Measurements from ENCODE around the gene KMT2A.
A peak's percentile ranks its signal among the peaks of the same experiment; 100 is the strongest.
"Not testable (repeated sequence)": the region's sequence is repeated elsewhere in the genome, so short reads cannot be mapped to it uniquely, and the experiment has no call there.

KMT2A gene

DNA sequence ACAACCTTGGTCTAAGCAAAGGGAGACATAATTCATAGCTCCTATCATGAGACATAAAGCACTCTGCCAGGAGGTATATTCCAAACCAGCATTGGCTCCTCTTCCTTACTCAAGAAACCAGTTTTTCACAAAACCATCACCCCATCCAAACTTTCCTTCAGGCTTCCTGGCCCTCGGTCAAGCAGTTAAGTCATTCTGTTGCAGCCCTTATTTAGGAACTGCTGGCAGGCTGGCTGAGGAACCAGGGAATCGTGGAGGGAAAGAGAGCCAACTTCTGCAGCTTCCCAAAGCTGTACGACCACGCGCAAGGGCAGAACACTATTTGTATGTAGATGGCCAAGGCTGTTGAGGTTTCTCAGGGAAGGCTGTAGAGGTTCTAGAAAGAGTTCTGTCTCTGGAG, 128.8 kb downstream of the KMT2A start:
- intact Hi-C loops (cut with DNase I), result loop anchor here (5.0 kb wide), 1 partner anchor 33 kb away; the partner anchor contains the start of gene TMEM25
- DNase-seq, result peak in 9 of 42 donors; percentile 4 to 41 (median 17)

DNA sequence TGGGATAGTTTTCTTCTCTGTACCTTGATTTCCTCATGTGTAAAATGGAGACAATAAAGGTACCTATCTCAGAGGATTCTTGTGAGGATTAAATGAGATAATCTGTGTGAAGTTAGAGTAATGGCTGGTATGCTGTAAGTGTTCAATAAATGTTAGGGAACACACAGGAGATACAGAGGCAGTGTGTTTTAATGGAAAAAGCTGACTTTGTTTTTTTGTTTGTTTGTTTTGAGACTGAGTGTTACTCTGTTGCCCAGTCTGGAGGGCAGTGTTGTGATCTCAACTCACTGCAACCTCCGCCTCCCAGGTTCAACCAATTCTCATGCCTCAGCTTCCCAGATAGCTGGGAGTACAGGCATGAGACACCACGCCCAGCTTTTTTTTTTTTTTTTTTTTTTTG, 133.4 kb downstream of the KMT2A start:
- DNase-seq, result no peak
- intact Hi-C loops (cut with DNase I), result loop anchor here (5.0 kb wide), 1 partner anchor 37 kb away; the partner anchor contains the start of gene TMEM25

DNA sequence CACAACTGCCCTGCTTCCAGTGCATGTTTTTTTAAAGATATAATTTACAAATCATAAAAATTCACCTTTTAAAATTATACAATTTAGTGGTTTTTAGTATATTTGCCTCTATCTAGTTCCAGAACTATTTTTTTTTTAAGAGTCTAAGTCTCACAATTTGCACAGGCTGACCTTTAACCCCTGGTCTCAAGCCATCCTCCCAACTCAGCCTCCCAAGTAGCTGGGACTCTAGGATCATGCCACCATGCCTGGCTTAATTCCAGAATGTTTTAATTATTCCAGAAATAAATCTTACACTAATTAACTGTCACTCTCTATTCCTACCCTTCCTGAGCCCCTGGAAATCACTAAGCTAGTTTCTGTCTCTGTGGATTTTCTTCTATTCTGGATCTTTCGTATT, 134.5 kb downstream of the KMT2A start:
- no peak for DNase-seq

DNA sequence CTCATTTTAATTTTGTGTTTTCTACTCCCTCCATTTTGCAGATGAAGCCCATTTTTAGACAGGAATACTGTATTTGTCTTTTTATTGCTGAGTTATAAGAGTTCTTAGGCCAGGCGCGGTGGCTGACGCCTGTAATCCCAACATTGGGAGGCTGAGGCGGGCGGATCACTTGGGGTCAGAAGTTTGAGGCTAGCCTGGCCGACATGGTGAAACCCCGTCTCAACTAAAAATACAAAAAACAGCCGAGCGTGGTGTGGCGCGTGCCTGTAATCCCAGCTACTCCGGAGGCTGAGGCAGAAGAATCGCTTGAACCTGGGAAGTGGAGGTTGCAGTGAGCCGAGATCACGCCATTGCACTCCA, 135.4 kb downstream of the KMT2A start:
- intact Hi-C loops (cut with DNase I), result not testable (repeated sequence)
- peak in 32 of 42 donors; percentile 3 to 52 (median 23) for DNase-seq

More for the DNA sequence above, 134.5 kb downstream of the KMT2A start:
- intact Hi-C loops (cut with DNase I), result no loop called here

DNA sequence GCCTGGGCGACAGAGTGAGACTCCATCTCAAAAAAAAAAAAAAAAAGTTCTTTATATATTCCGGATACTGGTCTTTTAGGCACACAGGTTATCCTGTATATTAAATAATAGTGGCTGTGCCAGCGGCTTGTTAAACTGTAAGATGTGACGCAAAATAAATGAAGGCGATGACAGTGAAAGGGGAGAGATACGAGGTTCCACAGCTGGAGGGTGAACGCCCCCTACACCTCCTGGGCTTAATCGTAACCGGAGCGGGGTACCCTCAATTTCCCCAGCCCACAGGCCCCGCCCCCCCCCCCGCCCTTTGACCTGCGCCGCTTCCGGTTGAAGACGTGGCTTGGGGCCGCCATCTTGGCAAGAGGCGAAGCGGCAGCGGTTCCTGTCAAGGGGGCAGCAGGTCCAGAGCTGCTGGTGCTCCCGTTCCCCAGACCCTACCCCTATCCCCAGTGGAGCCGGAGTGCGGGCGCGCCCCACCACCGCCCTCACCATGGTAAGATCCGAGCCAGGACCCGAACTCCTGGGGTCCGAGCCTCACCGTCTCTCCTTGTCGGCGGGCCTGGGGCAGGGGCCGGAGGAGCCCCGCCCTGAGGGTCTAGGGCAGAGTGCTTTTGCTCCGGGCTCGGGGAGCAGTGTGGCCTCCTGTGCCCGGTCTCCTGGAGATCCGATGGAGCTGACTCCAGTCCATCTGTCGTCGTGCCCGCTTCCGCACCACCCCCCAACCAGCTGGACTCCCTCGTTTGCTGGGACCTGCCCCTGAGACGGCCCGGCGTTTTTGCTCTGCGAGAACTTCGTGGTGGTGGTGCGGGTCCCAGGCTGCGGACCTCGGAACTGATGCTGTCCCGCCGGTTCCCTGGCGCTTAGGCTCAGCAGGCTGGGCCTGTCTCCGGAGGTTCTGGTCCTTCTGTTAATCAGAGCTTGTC, 136.0 kb downstream of the KMT2A start, which contains the start of gene ARCN1:
Gene ARCN1 (plus strand): TSS at position 349 of the 920 bp plus-strand sequence. CDS start 139 bp downstream, at position 488.
- intact Hi-C loops (cut with DNase I), result no loop called here
- DNase-seq, result peak; percentile 48 to 92 (median 82)

DNA sequence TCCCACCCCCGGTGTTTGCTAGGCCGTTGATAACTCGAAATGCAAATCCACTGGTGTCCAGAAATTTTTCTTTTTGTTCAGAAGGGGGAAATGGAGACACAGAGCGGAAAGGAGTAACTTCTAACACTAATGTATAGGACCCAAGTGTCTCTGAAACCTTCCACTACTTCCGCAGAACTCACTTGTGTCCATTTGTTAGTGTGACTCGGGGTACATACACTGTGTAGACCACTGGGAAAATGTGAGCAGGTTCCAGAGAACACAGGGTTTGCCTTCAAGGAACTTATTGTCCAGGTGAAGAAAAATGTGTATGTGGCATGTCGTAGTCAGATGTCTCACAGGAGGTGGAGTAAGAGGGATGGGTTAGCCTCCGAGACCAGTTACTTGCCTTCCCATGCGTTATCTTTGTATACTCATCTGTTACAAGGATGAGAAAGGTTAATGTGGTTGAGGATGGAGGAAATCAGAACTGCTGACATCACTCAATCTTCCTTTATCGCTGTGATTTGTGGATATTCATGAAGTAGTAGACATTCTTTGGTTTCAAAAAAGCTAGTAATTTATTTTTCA, 136.8 kb downstream of the KMT2A start:
- intact Hi-C loops (cut with DNase I), result no loop called here
- no peak for DNase-seq

DNA sequence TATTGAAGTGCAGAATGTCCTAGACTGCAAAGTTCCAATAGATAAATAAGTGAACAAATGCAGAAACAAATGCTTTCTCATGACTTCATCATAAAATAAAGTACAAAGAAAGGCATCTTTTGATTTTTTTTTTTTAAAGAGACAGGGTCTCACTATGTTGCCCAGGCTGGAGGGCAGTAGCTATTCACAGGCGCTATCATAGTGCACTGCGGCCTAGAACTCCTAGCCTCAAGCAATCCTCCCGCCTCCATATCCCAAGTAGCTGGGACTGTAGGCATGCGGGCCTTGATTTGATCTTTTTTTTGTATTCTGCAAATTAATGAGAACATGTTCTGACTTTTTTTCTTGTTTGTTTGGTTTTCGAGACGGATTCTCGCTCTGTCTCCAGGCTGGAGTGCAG, 138.3 kb downstream of the KMT2A start:
- intact Hi-C loops (cut with DNase I), result no loop called here
- no peak for DNase-seq

All from head of caudate nucleus (tissue), 42 donors.